IgD-negative memory B cell (primary cell): ENCODE measurements around the gene STK39. TPM values are rescaled to one million over a fixed set of nuclear protein-coding genes. Genes with fewer than 3 reads are reported as not detected.
"Not testable (repeated sequence)": the region's sequence is repeated elsewhere in the genome, so short reads cannot be mapped to it uniquely, and the experiment has no call there.

ENCODE experiments used
- H3K27ac Mint-ChIP-seq, 3 donors: one replicate each; pipeline ENCODE4 v1.8.0; 2020 to 2022; ENCODE audit warnings: mild to moderate bottlenecking in 3 of 3, mixed read lengths in 3 of 3, moderate library complexity in 1 of 3
- H3K27me3 Mint-ChIP-seq: one replicate; pipeline ENCODE4 v1.8.0; 2021; ENCODE audit warnings: mixed read lengths
- H3K36me3 Mint-ChIP-seq: one replicate; pipeline ENCODE4 v1.8.0; 2020; ENCODE audit warnings: mild to moderate bottlenecking, mixed read lengths
- H3K4me1 Mint-ChIP-seq, 3 donors: one replicate each; pipeline ENCODE4 v1.8.0; 2020 to 2022; ENCODE audit warnings: mixed read lengths in 3 of 3, mild to moderate bottlenecking in 1 of 3
- H3K4me3 Mint-ChIP-seq, 4 donors: one replicate each; pipeline ENCODE4 v1.8.0; 2020 to 2022; ENCODE audit warnings: mild to moderate bottlenecking in 4 of 4, mixed read lengths in 4 of 4, moderate library complexity in 3 of 4
- H3K9me3 Mint-ChIP-seq, 3 donors: one replicate each; pipeline ENCODE4 v1.8.0; 2020 to 2021; ENCODE audit warnings: mixed read lengths in 3 of 3, mild to moderate bottlenecking in 1 of 3
- polyA plus RNA-seq: library from polyadenylated mRNA; unstranded; fragments of 300-500 nt; fragmentation: Illumina TruSeq; gene quantifications from one replicate; pipeline ENCODE4 v1.2.3, GENCODE V29; 2021

Gene STK39
- polyA plus RNA-seq, 1 donor from 2014 or later = 1.6 TPM

DNA sequence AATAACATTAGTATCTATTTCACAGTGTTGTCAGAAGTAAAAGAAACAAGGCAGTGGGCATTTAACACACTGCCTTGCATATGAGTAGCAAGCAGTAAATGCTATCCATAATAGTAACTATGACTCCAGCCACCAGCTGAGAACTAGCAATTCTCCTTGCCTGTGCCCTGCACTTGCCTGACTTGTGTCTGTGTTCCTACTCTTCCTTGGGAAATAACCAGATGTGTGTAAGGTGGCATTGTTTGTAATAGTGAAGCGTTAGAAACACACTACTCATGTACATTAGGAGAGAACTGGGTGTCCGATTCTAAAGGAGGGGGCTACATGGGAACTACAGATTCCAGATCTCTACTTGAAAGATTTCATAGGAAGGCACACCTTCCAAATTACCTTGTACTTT is 197.8 kb downstream of the STK39 start:
- Mint-ChIP-seq H3K27me3 (no peaks in the 10 kb centered on the region), H3K36me3 (peaks cover 11% of the 10 kb centered on the region), H3K27ac (no peak overlapping the region), H3K9me3 (peaks cover 0 to 1% (median 0%) of the 10 kb centered on the region in 3 donors), H3K4me1 (peaks cover under 1 to 3% (median 2%) of the 10 kb centered on the region in 3 donors), H3K4me3 (no peak overlapping the region)

DNA sequence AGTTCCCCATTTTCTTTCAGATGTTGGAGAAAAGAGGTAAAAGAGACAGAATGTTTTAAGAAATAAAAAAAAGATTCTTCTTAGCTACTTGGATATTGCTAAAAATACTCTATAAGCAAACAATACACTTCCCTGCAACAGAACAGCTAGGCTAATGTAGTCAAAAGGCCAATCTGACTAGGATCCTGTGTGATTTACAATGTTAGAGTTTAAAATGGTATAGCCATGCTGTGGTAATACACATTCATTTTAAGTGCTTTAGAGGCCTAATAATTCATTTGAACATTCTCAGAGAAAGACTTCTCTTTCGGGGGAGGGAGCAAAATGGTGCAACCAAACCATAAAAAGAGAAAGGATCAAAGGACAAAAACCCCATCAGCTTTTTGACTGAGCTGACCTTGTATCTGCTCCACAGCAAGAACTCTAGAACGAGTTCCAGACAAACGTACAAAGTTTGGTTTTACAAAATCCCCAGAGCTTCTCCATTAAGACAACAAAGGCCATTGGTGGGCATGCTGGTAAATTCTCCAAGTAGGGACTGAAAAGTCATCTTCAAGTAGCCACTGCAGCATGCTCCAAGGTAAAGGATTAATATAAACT is 200.2 kb downstream of the STK39 start:
- Mint-ChIP-seq H3K36me3 (peaks cover 7% of the 10 kb centered on the region), H3K9me3 (peaks cover 0 to 1% (median 0%) of the 10 kb centered on the region in 3 donors), H3K27me3 (no peaks in the 10 kb centered on the region), H3K4me1 (peaks cover 9 to 16% (median 10%) of the 10 kb centered on the region in 3 donors), H3K4me3 (no peak overlapping the region), H3K27ac (no peak overlapping the region)

DNA sequence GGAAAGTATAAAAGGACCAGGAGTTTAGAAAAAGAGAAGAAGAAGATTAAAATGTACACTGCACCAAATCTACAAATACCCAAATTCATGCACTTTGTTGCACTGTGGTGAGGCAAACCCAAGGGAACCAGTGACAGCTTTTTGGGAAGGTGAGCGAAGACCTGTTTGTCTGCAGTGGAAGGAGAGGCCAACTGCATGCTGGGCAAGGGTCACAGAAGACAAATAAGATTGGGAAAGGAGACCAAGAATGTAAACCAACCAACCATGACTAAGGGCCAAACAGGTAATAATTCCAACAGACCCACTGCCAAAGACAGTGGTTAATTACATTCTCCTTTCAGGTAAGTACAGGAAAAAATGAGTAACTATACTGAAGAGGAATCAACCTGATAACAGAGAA is 202.8 kb downstream of the STK39 start:
- Mint-ChIP-seq H3K9me3 (peaks cover 0 to 1% (median 0%) of the 10 kb centered on the region in 3 donors), H3K27me3 (peaks cover 1% of the 10 kb centered on the region), H3K4me1 (peaks cover 23 to 31% (median 25%) of the 10 kb centered on the region in 3 donors), H3K27ac (no peak overlapping the region), H3K4me3 (no peak overlapping the region), H3K36me3 (peaks cover 4% of the 10 kb centered on the region)

DNA sequence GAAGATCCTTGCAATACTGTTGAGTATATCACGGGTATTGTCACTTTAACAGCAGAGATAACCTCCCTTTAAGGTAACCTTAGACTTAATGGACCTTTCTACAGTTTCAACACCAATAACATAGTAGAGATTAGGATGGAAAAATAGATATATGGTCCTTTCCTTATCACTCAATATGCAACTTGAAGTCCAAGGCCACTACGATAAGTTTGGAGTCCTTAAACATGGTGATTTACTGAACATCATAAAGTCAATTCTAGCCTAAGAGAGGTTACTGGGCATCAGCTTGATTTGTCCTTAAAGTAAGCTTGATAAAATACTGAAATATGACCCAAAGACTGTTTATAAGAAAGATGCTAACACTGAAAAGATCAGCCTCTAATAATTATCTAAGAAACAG is 203.2 kb downstream of the STK39 start:
- peaks cover 1% of the 10 kb centered on the region for H3K27me3 Mint-ChIP-seq
- peaks cover 23 to 31% (median 25%) of the 10 kb centered on the region in 3 donors for H3K4me1 Mint-ChIP-seq
- H3K9me3 Mint-ChIP-seq = peaks cover 0 to 1% (median 0%) of the 10 kb centered on the region in 3 donors
- H3K4me3 Mint-ChIP-seq = no peak overlapping the region
- H3K27ac Mint-ChIP-seq = no peak overlapping the region
- peaks cover 4% of the 10 kb centered on the region for H3K36me3 Mint-ChIP-seq

DNA sequence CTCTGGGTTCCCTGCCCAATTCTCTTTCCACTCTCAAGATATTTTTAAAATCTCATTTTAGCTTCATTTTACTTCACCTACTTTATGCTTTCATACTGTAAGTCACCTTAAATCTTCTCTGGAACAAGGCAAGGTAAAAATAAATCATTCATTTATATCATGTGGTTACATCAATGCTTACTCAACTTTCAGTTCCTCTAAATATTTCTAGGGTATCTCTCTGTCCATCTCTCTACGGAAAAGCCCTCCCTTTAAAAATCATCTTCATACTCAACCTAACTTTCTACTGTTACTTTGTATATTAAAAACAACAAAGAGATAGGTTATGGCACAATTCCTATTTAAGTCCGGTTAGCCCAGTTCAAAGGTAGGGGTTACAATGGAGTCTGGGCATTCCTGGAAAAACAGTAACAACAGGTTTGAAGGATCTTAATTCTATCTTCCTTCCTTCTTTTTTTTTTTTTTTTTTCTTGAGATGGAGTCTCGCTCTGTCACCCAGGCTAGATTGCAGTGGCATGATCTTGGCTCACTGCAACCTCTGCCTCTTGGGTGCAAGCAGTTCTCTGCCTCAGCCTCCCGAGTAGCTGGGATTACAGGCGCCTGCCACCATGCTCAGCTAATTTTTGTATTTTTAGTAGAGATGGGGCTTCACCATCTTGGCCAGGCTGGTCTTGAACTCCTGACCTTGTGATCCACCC is 205.1 kb downstream of the STK39 start:
- Mint-ChIP-seq H3K27ac (peak overlapping the region in 2 of 3 donors; percentile 1 to 41), H3K4me3 (peak overlapping the region in 3 of 4 donors; percentile 1 to 85 (median 72)), H3K4me1 (peaks cover 28 to 31% (median 30%) of the 10 kb centered on the region in 3 donors)
- not testable (repeated sequence) for H3K36me3 Mint-ChIP-seq, H3K27me3 Mint-ChIP-seq, H3K9me3 Mint-ChIP-seq

DNA sequence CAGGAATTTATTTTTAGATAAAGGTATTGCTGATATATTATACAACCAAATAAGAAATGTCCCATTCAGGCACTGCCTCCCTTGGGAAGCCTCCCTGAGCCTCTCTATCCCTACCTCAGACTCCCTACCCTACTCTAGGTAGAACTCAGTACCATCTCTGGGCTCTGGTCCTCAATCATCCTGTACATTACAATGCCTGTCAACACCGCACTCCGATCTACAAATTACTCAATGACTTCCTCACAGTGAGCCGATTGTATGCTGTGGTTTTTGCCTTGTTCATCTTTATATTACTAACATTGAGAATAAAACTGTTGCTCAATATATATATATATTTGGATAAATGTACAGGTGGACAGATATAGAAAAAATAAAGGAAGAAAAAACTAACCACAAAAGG is 207.5 kb downstream of the STK39 start:
- H3K4me3 Mint-ChIP-seq = no peak overlapping the region
- peaks cover 33 to 45% (median 42%) of the 10 kb centered on the region in 3 donors for H3K4me1 Mint-ChIP-seq
- H3K36me3 Mint-ChIP-seq = peaks cover 3% of the 10 kb centered on the region
- peaks cover 1% of the 10 kb centered on the region for H3K27me3 Mint-ChIP-seq
- no peaks in the 10 kb centered on the region for H3K9me3 Mint-ChIP-seq
- no peak overlapping the region for H3K27ac Mint-ChIP-seq

GRCh38 chr2:168037778-168038177 is 209.6 kb downstream of the STK39 start:
- H3K4me1 Mint-ChIP-seq = peaks cover 22 to 38% (median 34%) of the 10 kb centered on the region in 3 donors
- no peak overlapping the region for H3K4me3 Mint-ChIP-seq
- no peak overlapping the region for H3K27ac Mint-ChIP-seq
- peaks cover 3% of the 10 kb centered on the region for H3K36me3 Mint-ChIP-seq
- peaks cover 1% of the 10 kb centered on the region for H3K27me3 Mint-ChIP-seq
- H3K9me3 Mint-ChIP-seq = no peaks in the 10 kb centered on the region

DNA sequence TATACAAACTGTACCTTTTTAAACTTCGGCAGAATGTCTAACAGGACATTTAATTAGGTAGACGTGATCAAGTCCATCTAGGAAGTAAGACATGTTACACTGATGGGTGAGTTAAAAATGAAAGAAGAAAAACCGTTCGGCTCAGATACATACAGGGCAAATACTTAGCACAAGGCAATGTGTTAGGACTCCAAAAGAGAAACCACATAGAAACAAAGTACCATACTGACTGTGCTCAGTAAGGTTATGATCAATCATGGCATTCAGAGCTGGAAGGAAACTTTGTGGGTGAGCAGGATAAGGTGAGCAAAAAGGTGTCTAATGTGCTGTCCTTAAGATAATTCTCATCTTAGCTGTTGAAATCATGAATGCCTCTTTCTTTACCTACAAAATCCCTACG is 211.9 kb downstream of the STK39 start:
- peaks cover 3% of the 10 kb centered on the region for H3K36me3 Mint-ChIP-seq

GRCh38 chr2:168034616-168035015 is 212.8 kb downstream of the STK39 start:
- Mint-ChIP-seq H3K9me3 (no peaks in the 10 kb centered on the region), H3K4me3 (no peak overlapping the region), H3K36me3 (peaks cover 3% of the 10 kb centered on the region), H3K27me3 (no peaks in the 10 kb centered on the region), H3K4me1 (peaks cover 5 to 28% (median 23%) of the 10 kb centered on the region in 3 donors), H3K27ac (no peak overlapping the region)

More for the DNA sequence above, 211.9 kb downstream of the STK39 start:
- H3K4me1 Mint-ChIP-seq = peaks cover 7 to 30% (median 23%) of the 10 kb centered on the region in 3 donors
- no peak overlapping the region for H3K27ac Mint-ChIP-seq
- no peaks in the 10 kb centered on the region for H3K27me3 Mint-ChIP-seq
- H3K9me3 Mint-ChIP-seq = no peaks in the 10 kb centered on the region
- peak overlapping the region; percentile 10 to 57 (median 34) for H3K4me3 Mint-ChIP-seq

DNA sequence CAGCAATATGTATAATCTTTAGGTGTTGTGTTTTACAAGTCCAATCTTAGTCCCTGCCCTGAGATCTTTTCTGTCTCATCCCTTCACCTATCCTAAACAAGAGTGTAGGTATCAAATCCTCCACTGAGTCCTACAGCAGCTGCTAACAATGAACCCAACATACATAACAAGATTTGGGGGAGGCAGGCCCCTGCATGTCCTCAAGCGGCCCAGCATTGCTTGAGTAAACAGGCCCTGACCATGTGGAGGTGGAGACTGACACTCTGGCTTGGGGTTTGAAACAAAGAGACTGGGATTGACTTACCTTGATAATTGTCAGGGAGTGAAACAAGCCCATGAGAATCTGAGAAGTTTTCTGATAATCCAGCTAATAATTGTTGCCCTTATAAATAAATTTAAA is 213.4 kb downstream of the STK39 start:
- Mint-ChIP-seq H3K9me3 (no peaks in the 10 kb centered on the region), H3K27me3 (no peaks in the 10 kb centered on the region), H3K27ac (no peak overlapping the region), H3K36me3 (peaks cover 3% of the 10 kb centered on the region), H3K4me1 (peaks cover 5 to 28% (median 23%) of the 10 kb centered on the region in 3 donors), H3K4me3 (no peak overlapping the region)

DNA sequence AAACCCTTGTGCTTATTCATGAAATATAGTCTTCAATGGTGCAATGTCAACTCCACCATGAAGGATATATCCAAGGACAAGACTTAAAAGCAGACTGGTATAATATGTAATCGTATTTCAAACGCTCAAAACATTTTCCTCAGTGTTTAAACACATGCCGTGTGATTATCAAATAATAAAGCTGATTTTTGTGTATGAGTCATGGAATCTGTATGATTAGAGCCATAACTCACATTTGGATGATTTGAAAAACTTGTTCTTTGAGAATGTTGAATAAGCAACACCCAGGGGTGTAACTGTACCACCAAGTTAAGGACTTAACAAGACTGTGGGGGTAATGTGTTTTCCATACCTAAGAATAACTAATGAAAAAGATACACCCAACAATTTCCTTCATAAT is 215.3 kb downstream of the STK39 start:
- Mint-ChIP-seq H3K9me3 (no peaks in the 10 kb centered on the region), H3K27ac (no peak overlapping the region), H3K4me1 (peaks cover 5 to 22% (median 19%) of the 10 kb centered on the region in 3 donors), H3K36me3 (no peaks in the 10 kb centered on the region), H3K4me3 (no peak overlapping the region), H3K27me3 (no peaks in the 10 kb centered on the region)

GRCh38 chr2:168030862-168031624 is 216.4 kb downstream of the STK39 start:
- peak overlapping the region in 1 of 3 donors; percentile 54 for H3K27ac Mint-ChIP-seq
- no peaks in the 10 kb centered on the region for H3K9me3 Mint-ChIP-seq
- peaks cover 7 to 18% (median 15%) of the 10 kb centered on the region in 3 donors for H3K4me1 Mint-ChIP-seq
- H3K27me3 Mint-ChIP-seq = no peaks in the 10 kb centered on the region
- no peaks in the 10 kb centered on the region for H3K36me3 Mint-ChIP-seq
- peak overlapping the region in 1 of 4 donors; percentile 0 for H3K4me3 Mint-ChIP-seq

- no peak overlapping the region for H3K27ac Mint-ChIP-seq
- no peak overlapping the region for H3K4me3 Mint-ChIP-seq
- H3K4me1 Mint-ChIP-seq = peaks cover 9 to 16% (median 9%) of the 10 kb centered on the region in 3 donors
- no peaks in the 10 kb centered on the region for H3K9me3 Mint-ChIP-seq
- no peaks in the 10 kb centered on the region for H3K27me3 Mint-ChIP-seq
- peaks cover 6% of the 10 kb centered on the region for H3K36me3 Mint-ChIP-seq
Measured at GRCh38 chr2:168029071-168029470, 218.3 kb downstream of the STK39 start.

- no peak overlapping the region for H3K4me3 Mint-ChIP-seq
- no peaks in the 10 kb centered on the region for H3K9me3 Mint-ChIP-seq
- peaks cover 6% of the 10 kb centered on the region for H3K36me3 Mint-ChIP-seq
- no peaks in the 10 kb centered on the region for H3K27me3 Mint-ChIP-seq
- no peak overlapping the region for H3K27ac Mint-ChIP-seq
- peaks cover 9 to 16% (median 9%) of the 10 kb centered on the region in 3 donors for H3K4me1 Mint-ChIP-seq
Measured at GRCh38 chr2:168028362-168028761, 219.0 kb downstream of the STK39 start.
